Renal cortical epithelial cell (primary cell): ENCODE measurements around the gene SH3RF3. TPM values are rescaled to one million over a fixed set of nuclear protein-coding genes. Genes with fewer than 3 reads are reported as not detected.

Experiments used
- DNase-seq: peaks from one replicate; pipeline ENCODE4 v3.0.0-alpha.2; 2011; ENCODE audit warnings: low read depth
- total RNA-seq: library from RNA; depleted of rRNA; stranded (reverse); fragments of >200 nt; gene quantifications from 2 replicates; pipeline ENCODE4 v1.2.3, GENCODE V29; 2014

SH3RF3 gene
- total RNA-seq, 1 donor from 2014 or later = 0.40 TPM

GRCh38 chr2:109375131-109375561, 246.1 kb downstream of the SH3RF3 start:
- no peak for DNase-seq

- no peak for DNase-seq
Observed at GRCh38 chr2:109375656-109376055, 246.7 kb downstream of the SH3RF3 start.

- DNase-seq = no peak
Observed at GRCh38 chr2:109376115-109376514, 247.1 kb downstream of the SH3RF3 start.

- DNase-seq = no peak
Observed at GRCh38 chr2:109376796-109377495, 247.9 kb downstream of the SH3RF3 start.

- no peak for DNase-seq
Observed at GRCh38 chr2:109377976-109378375, 249.0 kb downstream of the SH3RF3 start.

- DNase-seq = no peak
Observed at GRCh38 chr2:109378682-109379081, 249.7 kb downstream of the SH3RF3 start.

GRCh38 chr2:109379507-109379906, 250.5 kb downstream of the SH3RF3 start:
- no peak for DNase-seq

- DNase-seq = no peak
Observed at GRCh38 chr2:109380502-109381326, 251.7 kb downstream of the SH3RF3 start.

- DNase-seq = no peak
Observed at GRCh38 chr2:109381327-109381820, 252.4 kb downstream of the SH3RF3 start.

GRCh38 chr2:109382226-109382895, 253.4 kb downstream of the SH3RF3 start:
- no peak for DNase-seq

GRCh38 chr2:109382951-109383350, 253.9 kb downstream of the SH3RF3 start:
- DNase-seq = peak; percentile 40

- no peak for DNase-seq
Observed at GRCh38 chr2:109383505-109384307, 254.7 kb downstream of the SH3RF3 start.

- no peak for DNase-seq
Observed at GRCh38 chr2:109384308-109385271, 255.6 kb downstream of the SH3RF3 start.

GRCh38 chr2:109385506-109385905, 256.5 kb downstream of the SH3RF3 start:
- no peak for DNase-seq

GRCh38 chr2:109386004-109386695, 257.1 kb downstream of the SH3RF3 start:
- DNase-seq = no peak

GRCh38 chr2:109387221-109387735, 258.3 kb downstream of the SH3RF3 start:
- no peak for DNase-seq

- no peak for DNase-seq
Observed at GRCh38 chr2:109387778-109388469, 258.9 kb downstream of the SH3RF3 start.

GRCh38 chr2:109391243-109391642, 262.2 kb downstream of the SH3RF3 start:
- DNase-seq = no peak

GRCh38 chr2:109392140-109392539, 263.1 kb downstream of the SH3RF3 start:
- DNase-seq = no peak
